ENCODE results near the gene TBC1D13.

The TBC1D13 gene

DNA sequence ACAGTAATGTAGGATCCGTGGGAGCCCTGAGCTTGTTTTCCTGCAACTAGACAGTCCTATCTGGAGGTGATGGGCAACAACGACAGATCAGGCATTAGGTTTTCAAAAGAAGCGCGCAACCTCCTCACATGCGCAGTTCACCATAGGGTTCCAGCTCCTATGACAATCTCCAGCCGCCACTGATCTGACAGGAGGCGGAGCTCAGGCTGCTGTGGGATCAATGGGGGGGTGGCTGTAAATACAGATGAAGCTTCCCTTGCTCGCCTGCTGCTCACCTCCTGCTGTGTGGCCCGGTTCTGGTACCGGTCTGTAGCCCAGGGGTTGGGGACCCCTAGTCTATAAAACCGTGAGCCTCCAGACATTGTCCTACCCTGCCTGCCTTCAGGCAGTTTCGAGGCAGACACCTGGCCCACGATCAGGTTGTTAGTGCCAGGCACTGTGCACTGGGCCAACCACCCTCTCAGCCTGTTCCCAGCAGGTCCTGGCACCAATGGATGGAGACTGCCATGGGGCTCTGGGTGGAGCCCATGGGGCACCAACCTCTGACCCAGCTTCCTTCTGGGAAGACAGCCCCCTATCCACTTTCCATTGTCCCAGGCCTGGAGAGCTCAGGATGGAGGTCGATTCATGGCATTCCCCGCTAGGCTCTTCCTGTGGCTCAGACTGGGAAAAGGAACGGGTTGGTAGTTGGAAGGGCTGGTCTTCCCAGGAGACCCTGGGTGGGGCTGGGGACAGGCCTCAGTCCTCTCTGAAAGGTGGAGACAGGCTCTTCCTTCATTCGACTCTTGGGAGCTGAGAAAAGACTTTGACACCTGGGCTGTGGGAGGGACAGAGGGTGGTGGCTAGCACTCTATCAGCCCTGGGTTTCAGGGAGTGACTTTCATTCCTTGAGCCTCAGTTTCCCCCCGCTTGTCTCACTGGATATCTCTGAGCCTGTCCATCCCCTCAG lies 32.9 kb downstream of the TBC1D13 start:
- in situ Hi-C loops (cut with MboI; ENCODE audit: low sequenced_read_pairs) = no loop called here

DNA sequence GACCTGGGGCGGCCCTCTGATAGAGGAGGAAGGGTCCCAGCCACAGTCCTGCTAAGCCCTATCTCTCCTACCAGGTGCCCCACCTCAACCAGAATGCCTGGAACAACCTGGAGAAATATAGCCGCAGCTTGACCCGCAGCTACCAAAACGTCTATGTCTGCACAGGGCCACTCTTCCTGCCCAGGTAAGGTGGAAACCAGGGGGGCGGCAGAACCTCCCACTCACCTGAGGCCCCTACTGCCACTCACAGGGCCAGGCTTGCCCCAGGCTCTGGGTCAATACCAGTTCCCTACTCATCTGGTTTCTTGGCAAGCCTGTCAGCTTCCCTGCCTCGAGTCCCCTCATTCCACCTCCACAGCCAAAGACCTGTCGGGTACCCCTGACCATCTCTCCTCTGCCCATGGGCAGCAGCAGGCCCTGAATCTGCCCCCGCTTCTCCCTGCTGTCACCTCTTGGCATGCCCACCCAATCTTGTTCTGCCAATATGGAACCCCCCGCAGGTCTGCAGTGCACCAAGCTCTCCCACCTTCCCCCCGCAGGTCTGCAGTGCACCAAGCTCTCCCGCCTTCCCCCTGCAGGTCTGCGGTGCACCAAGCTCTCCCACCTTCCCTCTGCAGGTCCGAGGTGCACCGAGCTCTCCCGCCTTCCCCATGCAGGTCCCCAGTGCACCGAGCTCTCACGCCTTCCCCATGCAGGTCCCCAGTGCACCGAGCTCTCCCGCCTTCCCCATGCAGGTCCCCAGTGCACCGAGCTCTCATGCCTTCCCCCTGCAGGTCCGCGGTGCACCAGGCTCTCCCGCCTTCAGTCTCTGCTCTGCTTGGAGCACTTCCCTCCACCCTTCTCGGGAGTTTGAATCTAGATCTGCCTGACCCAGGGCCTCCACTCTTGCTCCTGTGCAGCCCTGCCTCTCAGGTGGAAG lies 33.9 kb downstream of the TBC1D13 start:
- in situ Hi-C loops (cut with MboI; ENCODE audit: low sequenced_read_pairs) = no loop called here

DNA sequence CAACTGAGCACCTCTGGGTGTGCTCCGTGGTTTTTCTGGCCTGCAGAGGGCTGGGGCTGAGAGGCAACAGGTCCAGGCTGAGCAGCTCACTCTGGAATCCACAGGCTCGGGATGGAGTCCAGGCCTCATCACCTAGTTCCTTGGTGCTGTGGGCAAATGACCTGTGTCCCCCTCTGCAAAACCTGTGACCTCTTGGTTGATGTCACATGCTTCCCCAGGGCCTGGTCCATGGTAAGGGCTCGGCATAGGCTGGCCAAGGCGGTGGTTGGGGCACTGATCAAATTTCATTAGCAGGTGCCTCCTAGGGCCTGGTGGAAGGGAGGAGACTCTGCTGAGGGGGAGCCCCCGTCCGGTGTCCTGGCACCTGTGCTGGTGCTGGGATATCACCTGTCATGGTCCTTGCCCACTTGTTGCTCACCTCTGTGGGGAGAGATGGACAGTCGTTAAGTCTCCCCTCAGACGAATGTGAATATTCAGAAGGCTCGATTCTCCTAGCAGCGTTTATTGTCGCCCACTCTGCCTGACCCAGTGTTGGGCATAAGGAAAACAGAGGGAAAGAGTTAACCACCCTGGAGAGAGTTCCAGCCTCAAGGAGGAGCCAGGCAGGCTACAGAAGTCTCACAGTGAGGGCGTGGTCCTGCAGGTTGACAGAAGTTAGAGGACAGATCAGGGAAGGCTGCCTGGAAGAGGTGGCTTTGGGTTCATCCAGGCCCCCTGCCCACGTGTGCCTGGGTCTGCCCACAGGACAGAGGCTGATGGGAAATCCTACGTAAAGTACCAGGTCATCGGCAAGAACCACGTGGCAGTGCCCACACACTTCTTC lies 34.7 kb downstream of the TBC1D13 start:
- in situ Hi-C loops (cut with MboI; ENCODE audit: low sequenced_read_pairs) = no loop called here

DNA sequence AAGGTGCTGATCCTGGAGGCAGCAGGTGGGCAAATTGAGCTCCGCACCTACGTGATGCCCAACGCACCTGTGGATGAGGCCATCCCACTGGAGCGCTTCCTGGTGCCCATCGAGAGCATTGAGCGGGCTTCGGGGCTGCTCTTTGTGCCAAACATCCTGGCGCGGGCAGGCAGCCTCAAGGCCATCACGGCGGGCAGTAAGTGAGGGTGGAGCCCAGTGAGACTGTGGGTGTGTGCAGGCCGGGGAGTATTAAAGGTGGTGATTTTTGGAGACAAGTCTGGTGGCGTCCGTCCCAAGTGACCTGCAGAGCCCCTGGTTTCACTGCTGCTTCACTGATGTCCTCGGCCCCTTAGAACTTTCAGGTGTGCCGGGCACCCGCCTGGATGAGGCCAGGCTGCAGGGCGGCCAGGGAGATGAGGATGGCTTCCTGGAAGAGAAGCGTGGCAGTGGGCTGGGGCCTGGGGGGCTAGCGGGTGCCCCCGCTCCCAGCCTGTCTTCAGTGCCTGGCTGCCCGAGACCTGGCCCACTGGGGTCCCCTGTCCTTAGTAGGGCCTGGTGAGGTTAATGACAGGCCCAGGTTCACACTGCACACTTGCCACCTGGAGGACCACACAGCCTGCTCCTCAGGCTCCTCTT lies 35.5 kb downstream of the TBC1D13 start:
- in situ Hi-C loops (cut with MboI; ENCODE audit: low sequenced_read_pairs) = no loop called here

DNA sequence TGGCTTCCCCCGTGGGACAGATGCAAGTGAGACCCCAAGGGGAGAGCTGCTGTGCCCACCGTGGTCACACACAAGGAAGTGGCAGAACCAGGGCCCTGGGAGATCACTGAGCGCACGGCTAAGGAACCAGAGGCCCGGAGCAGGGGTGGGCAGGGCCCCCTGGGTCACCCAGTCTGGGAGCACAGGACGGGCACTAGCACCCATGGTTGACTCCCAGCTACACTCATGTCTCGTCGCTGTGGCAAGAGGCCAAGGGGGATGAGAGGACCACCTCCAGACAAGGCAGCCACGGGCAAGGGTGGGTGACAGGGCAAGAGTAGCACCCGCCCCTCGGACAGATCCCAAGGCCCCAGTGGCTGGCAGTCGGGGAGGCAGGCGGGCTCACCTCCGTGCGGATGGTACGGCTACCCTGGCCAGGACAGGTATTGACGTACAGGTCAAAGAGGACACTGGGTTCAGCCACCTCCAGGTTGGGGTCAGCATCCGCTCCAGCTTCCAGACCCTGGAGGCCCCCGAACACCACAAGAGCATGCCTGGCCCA lies 36.4 kb downstream of the TBC1D13 start:
- in situ Hi-C loops (cut with MboI; ENCODE audit: low sequenced_read_pairs) = no loop called here

DNA sequence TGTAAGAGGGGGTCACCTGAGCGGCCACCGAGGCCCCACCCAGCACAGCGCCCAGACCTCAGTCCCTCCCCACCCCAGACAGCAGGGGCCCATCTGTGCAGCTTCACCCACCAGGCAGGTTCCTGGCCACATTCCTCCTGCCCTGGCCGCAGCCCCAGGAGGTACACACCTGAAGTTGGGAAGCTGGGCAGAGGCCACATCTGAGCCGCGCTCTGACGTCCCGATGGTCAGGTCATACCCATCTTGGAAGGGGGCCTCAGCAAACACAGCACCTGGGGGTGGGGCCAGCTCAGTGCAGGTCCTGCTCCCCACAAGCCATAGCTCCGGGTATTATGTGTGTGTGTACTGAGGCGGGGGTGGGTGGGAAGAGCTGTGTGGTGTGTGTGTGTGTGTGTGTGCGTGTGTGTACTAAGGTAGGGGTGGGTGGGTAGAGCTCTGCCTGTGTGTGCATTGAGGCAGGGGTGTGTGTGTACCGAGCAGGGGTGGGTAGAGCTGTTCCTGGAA lies 36.9 kb downstream of the TBC1D13 start:
- in situ Hi-C loops (cut with MboI; ENCODE audit: low sequenced_read_pairs) = no loop called here

DNA sequence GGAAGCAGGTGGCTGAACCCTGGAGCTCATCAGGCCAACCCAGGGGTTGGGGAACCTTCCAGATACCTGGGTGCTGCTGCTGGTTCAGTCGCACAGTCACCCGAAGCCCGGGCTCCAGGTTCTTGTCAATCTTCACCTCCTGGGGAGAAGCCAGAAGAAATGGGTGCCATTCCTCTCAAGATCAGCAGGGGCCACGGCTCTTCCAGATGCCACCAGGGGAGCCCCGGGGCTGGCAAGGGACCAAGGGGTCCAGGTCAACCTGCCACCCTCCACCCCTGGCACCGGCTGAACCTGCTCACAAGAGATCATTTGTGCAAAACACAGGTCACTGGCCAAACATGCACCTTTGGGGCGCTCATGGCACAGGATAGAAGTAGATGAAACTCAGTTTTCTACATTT lies 37.9 kb downstream of the TBC1D13 start:
- in situ Hi-C loops (cut with MboI; ENCODE audit: low sequenced_read_pairs) = no loop called here

DNA sequence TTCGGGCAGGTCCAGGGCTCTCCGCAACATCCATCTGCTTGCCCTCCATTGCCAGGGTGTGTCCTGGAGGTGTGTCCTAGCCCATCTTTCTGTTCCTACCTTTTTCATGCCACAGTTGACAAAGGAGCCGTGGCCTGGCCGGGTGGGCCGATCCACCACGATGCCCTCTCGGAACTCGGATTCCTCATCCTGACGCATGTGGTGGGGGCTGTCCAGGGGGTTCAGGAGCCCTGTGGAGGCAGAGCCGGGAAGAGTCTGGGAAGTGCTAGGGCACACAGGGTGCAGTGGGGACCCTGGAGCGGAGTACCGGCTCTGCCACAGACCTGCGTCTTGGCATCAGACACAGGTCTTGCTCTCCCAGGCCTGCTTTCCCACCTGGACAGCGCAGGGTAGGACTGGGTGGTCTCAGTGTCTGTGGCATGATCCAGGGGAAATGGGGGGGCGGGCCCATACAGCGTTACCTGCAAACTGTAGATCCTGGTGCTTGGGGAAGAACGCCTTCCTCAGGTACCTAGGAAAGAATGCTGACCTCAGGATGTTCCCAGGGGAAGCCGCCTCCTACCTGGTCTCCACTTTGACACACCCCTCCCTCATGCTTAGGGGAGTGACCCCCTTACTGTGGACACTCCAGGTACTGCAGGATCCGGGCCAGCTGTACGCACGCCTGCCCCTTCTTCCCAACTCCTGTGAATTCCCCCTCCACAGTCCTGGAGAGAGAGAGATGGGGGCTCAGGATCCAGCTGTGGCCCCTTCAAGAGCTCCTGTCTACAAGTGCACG lies 39.1 kb downstream of the TBC1D13 start:
- in situ Hi-C loops (cut with MboI; ENCODE audit: low sequenced_read_pairs) = no loop called here

DNA sequence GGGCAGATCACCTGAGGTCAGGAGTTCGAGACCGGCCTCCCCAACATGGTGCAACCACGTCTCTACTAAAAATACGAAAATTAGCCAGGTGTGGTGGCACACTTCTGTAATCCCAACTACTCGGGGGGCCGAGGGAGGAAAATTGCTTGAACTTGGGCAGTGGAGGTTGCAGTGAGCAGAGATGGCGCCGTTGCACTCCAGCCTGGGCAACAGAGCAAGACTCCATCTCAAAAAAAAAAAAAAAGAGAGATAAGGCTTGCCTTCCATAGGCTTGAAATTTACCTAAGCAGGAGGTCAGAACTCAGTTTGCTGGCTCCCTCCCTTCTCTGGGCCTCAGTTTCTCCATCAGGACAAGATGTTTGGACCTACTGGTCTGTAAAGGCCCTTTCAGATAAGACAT lies 41.2 kb downstream of the TBC1D13 start:
- in situ Hi-C loops (cut with MboI; ENCODE audit: low sequenced_read_pairs) = no loop called here

DNA sequence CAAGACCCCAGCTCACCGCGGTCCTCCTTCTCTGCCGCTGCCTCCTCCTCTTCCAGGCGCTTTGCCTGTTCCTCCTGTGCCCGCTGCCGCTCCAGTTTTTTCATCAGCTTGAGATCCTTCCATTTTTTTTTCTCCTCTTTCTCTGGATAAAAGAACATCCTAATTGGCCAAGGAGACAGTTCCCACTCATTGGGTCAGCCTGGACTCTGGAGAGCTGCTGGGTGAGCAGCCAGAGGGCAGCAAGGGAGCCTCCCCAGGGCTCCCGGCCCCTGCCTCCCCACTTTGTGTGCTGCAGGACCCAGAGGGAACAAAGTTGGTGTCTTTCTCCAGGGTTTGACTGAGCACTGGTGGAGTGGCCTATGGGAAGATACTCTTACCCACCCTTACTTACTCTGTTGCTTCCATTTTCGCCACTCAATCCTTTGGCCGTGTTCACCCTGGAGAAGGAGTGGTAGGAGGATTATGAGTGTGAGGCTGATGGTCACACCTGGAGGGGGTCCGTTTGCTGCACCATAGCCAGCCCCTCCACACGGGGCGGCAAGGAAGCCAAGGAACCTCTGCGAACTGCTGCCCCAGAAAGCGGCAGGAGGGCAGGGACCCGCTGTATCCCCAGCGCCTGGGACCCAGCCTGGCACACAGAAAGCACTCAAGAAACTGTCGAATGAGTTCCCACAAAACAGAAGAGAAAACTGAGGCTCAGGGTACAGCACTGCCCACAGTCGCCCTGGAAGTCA lies 41.8 kb downstream of the TBC1D13 start:
- in situ Hi-C loops (cut with MboI; ENCODE audit: low sequenced_read_pairs) = no loop called here

DNA sequence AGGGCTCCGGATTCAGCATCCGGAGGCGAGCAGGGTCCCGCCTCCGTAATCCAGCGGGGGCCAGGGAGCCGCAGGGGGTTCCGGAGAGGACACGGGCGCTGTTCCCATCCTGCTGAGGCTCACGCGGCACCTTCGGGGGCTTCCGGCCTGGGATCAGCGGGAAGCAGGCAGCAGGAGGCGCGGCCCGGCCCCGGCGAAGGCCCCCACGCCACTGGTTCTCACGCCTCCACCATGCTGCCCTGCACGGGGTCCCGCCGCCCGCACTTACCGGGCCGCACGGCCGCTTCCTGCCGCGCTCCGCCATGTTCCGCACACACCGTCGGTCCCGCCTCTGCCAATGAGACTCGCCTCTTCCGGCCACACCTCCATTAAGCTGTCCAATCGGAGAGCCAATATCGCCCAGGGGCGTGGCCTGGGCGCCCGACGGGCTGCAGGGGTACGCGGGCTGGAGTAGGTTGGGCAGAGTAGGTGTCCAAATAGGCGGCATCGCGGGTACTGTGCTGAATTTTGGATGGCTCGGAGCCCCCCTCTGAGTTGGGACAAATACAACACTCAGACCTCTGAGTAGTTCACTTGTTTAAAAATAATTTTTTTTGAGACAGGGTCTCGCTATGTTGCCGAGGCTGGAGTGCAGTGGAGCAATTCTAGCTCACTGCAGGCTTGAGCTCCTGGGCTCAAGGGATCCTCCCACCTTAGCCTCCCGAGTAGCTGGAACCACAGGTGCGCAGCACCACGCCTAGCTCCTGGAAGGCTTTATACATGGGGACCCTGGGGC lies 42.6 kb downstream of the TBC1D13 start, which contains the start of gene SPOUT1:
SPOUT1 (minus strand) TSS at position 318 of the 775 bp plus-strand sequence; CDS start at position 304, 14 bp downstream.
- in situ Hi-C loops (cut with MboI; ENCODE audit: low sequenced_read_pairs) = no loop called here

DNA sequence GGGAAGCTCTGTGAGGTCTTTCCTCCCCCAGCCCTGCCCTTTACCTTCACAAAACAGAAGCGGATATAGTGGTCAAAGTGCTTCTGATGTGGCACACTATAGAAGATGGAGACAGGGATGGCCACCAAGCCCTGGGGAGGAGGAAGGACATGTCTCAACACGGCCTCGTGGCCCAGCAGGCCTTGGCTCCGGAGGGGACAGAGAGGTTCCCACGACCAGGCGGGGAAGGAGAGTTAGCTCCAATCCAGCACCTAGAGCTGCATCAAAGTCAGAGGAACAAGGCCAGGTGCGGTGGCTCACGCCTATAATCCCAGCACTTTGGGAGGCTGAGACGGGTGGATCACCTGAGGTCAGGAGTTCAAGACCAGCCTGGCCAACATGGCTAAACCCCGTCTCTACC lies 46.6 kb downstream of the TBC1D13 start:
- in situ Hi-C loops (cut with MboI; ENCODE audit: low sequenced_read_pairs) = no loop called here

DNA sequence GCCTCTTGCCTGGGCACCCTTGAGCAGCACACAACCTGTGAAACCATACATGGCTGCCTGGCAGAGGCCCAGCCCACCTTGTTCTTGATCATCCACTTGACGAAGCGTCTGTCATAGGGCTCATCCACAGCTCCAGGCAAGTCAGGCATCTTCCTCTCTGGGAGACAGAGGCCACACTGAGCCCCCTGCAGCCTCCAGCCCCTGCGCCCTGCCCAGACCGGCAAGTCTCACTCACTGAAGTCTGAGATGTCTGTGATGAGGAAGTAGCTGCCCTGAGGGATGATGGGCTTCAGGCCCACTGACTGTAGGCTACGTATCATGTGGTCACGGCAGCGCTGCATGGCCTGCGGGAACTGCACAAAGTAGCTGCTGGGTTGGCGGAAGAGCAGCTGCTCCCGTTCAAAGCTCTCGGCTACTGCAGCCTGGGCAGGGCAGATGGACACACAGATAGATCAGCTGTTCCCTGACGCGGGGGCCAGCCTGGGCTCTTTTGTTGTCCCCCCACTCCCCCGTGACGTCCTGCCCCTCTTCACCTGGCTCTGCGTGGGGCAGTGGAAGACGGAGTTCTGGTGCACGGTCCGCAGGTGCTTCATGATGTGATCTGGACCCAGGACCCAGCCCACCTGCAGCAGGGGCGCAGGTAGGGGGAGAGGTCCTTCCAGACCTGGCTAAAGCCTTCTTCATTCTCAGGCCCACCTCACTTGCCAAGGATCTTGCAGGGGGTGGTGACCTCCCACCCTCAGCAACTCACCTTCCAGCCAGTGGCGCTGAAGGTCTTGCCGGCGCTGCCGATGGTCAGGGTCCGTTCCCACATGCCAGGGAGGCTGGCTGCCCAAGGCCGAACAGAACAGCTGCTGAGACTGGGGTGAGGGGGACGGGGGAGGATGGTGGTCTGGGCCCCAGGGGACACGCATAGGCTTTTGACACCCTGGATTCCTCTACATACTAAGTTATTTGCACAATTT lies 48.5 kb downstream of the TBC1D13 start:
- in situ Hi-C loops (cut with MboI; ENCODE audit: low sequenced_read_pairs) = no loop called here

DNA sequence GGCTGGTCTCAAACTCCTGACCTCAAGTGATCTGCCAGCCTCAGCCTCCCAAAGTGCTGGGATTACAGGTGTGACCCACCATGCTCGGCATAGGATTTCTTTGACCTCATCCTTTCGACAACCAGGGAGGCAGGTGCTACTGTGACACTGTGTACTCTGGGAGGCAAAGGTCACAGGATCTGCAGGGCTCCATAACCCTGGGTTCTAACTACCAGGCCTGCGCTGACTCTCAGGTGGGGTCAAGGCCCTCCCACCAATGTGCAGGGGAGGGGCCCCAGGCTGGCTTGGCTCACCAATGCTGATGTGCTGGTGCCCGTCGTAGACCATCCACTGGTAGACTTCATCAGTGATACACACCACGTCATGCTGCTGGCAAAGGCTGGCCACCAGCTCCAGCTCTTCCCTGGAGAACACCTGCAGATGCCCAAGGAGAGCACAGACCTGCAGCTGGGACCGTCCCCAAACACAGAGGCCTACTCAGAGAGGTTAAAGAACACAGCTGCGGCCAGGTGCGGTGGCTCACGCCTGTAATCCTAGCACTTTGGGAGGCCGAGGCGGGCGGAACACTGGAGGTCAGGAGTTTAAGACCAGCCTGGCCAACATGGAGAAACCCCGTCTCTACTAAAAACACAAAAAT lies 49.6 kb downstream of the TBC1D13 start:
- in situ Hi-C loops (cut with MboI; ENCODE audit: low sequenced_read_pairs) = no loop called here

DNA sequence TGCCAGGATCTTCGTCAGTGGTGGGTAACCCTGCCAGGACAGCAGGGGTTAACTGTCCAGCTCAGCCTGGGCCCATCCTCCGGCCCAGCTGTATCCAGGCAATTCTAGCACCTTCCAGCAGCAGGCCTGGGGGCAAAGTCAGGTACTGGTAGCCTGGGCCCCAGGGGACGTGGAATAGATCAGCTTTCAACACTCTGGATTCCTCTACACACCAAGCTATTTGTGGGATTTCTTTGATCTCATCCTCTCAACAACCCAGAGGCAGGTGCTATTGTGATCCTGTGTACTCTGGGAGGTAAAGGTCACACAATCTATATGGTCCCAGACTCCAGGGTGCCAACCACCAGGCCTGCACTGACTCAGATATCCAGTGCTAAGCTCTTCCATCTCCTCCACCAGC lies 51.3 kb downstream of the TBC1D13 start:
- in situ Hi-C loops (cut with MboI; ENCODE audit: low sequenced_read_pairs) = no loop called here

DNA sequence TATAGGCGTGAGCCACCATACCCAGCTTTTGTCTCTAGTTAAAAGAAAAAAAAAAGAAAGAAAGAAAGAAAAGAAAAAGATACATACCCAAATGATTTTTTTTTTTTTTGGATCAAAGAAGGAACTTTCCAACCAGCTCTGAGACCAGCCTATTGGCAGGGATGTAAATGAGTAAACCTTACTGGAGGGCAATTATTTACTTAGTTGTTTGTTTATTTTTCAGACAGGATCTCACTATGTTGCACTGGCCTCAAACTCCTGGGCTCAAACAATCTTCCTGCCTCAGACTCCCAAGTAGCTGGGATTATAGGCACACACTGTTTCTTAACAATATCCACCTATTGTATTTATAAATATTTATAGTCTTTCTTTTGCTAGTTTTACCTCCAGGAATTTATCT lies 53.5 kb downstream of the TBC1D13 start:
- in situ Hi-C loops (cut with MboI; ENCODE audit: low sequenced_read_pairs) = no loop called here
